ENCODE results near the gene UBLCP1. TPM values are rescaled to one million over a fixed set of nuclear protein-coding genes. Genes with fewer than 3 reads are reported as not detected.

Gene UBLCP1
- total and polyA plus RNA-seq, 2 of the 13 experiments (the other 11 are each of a cell fraction or from before 2014, with no cell fraction given) = 6.5 to 12.6 TPM

GRCh38 chr5:159331093-159331973 is 68.2 kb downstream of the UBLCP1 start (continued):
- TF ChIP-seq HNF1A (IDR thresholded peaks at IDR 0.05; ENCODE audit: low read depth) (no peak), HNF1A (CRISPR knock-in tag; IDR thresholded peaks at IDR 0.05; ENCODE audit: borderline replicate concordance) (no peak), ZNF687 (CRISPR knock-in tag; IDR thresholded peaks at IDR 0.05) (peak; percentile 52), HNRNPH1 (optimal IDR thresholded peaks at IDR 0.05; ENCODE audit: low read depth, low read length) (no peak), PRMT3 (CRISPR knock-in tag; IDR thresholded peaks at IDR 0.05; ENCODE audit: borderline replicate concordance, low read depth) (no peak), KDM5B (CRISPR knock-in tag; IDR thresholded peaks at IDR 0.05; ENCODE audit: borderline replicate concordance) (peak; percentile 24; the same call in 1 of the 2 replicates), CC2D1A (CRISPR knock-in tag; IDR thresholded peaks at IDR 0.05) (no peak), SNAPC5 (CRISPR knock-in tag; IDR thresholded peaks at IDR 0.05; ENCODE audit: borderline replicate concordance) (no peak), ZNF747 (CRISPR knock-in tag; IDR thresholded peaks at IDR 0.05; ENCODE audit: borderline replicate concordance) (no peak), ZNF770 (CRISPR knock-in tag; IDR thresholded peaks at IDR 0.05) (no peak), ZBTB7A (CRISPR knock-in tag; IDR thresholded peaks at IDR 0.05) (no peak), HMGXB4 (CRISPR knock-in tag; IDR thresholded peaks at IDR 0.05; ENCODE audit: borderline replicate concordance in 1 of 2, low read depth in 1 of 2) (peak; percentile 49 to 54; a peak in 3 of 4 replicates), AHR (CRISPR knock-in tag; IDR thresholded peaks at IDR 0.05) (no peak)
